ENCODE measurements around the gene PRXL2C.
"Not testable (repeated sequence)": the region's sequence is repeated elsewhere in the genome, so short reads cannot be mapped to it uniquely, and the experiment has no call there.

The PRXL2C gene

GRCh38 chr9:96649620-96650324 lies 5.3 kb downstream of the PRXL2C start:
- no peak for FAIRE-seq

- FAIRE-seq = no peak
Measured at GRCh38 chr9:96646081-96646991, 8.8 kb downstream of the PRXL2C start.

GRCh38 chr9:96644137-96644536 lies 11.0 kb downstream of the PRXL2C start:
- no peak for FAIRE-seq

GRCh38 chr9:96641514-96641913 lies 13.6 kb downstream of the PRXL2C start:
- no peak for FAIRE-seq

- no peak for FAIRE-seq
Measured at GRCh38 chr9:96638606-96639364, 16.3 kb downstream of the PRXL2C start.

GRCh38 chr9:96636368-96636767 lies 18.7 kb downstream of the PRXL2C start:
- no peak for FAIRE-seq

GRCh38 chr9:96633579-96633978 lies 21.5 kb downstream of the PRXL2C start:
- not testable (repeated sequence) for FAIRE-seq

GRCh38 chr9:96626912-96627311 lies 28.2 kb downstream of the PRXL2C start:
- no peak for FAIRE-seq

GRCh38 chr9:96621618-96622017 lies 33.5 kb downstream of the PRXL2C start:
- FAIRE-seq = no peak

GRCh38 chr9:96620832-96621269 lies 34.3 kb downstream of the PRXL2C start:
- FAIRE-seq = no peak

GRCh38 chr9:96620181-96620514 lies 35.0 kb downstream of the PRXL2C start:
- FAIRE-seq = no peak

- FAIRE-seq = peak; percentile 83
Measured at GRCh38 chr9:96619491-96620180, 35.5 kb downstream of the PRXL2C start, which contains the start of gene CDC14B. Gene CDC14B (minus strand): TSS chr9:96619843. CDS start chr9:96619378, 465 bp downstream.

GRCh38 chr9:96619124-96619465 lies 36.0 kb downstream of the PRXL2C start:
- FAIRE-seq = no peak

- FAIRE-seq = no peak
Measured at GRCh38 chr9:96618209-96619123, 36.7 kb downstream of the PRXL2C start.

GRCh38 chr9:96617439-96618185 lies 37.5 kb downstream of the PRXL2C start:
- peak; percentile 13 for FAIRE-seq

GRCh38 chr9:96616817-96617438 lies 38.2 kb downstream of the PRXL2C start:
- FAIRE-seq = no peak

- FAIRE-seq = no peak
Measured at GRCh38 chr9:96615411-96615810, 39.7 kb downstream of the PRXL2C start.

- FAIRE-seq = not testable (repeated sequence)
Measured at GRCh38 chr9:96614664-96615063, 40.5 kb downstream of the PRXL2C start.

GRCh38 chr9:96612966-96613589 lies 42.0 kb downstream of the PRXL2C start:
- FAIRE-seq = no peak

All from G401.6 (cell line).